ENCODE results near the gene TMEM131L. TPM values are rescaled to one million over a fixed set of nuclear protein-coding genes. Genes with fewer than 3 reads are reported as not detected.
"Not testable (repeated sequence)": the region's sequence is repeated elsewhere in the genome, so short reads cannot be mapped to it uniquely, and the experiment has no call there.

TMEM131L gene
- total RNA-seq, 2 experiments from 2014 or later: 37.6 to 41.6 TPM

DNA sequence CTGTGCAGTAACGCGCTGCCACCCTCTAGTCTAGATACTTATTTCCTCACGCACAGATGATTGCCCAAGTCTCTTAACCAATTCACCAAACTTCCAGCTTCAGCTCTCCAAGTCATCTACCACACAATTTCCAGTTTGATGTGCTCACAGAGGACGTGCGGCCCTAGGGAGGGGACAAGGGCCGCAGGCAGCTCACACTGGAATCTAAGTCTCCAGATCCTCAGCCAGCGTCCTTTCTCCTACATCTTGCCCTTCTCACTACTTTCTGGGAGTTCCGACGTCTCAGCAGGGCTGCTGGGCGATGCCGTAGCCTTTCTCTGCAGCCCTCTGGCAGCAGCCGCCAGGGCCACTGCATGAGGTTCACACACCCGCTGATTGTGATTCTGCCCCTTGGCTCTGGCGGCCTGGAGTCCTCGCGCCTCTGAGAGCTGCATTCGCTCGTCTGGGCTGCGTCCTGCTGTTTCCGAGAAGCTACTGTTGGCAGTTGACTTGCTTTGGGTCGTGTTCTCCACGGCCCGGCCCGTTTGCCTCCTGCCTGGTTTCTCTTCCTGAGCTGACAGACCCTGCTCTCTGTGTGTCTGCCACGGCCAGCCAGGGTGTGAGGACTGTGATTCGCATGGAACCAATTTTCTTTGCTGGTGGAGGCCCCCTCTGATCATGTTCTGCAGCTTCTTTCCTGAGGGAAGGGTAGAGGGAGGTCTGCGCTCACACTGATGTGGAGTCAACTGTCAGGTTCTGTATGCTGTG lies 14.1 kb upstream of the TMEM131L start:
- Mint-ChIP-seq H3K4me1 (ENCODE audit: low read depth) (peaks cover 25% of the 10 kb centered on the region), H3K9me3 (no peaks in the 10 kb centered on the region), H3K27me3 (ENCODE audit: low read depth) (no peaks in the 10 kb centered on the region), H3K36me3 (ENCODE audit: low read depth) (no peaks in the 10 kb centered on the region), H3K4me3 (no peak overlapping the region), H3K27ac (no peak overlapping the region)
- CTCF ChIA-PET: interaction anchor here (0.7 to 0.9 kb wide), 2 partner anchors 15 to 35 kb away, joined by 3 to 4 read pairs; partner anchors contain the start of gene TMEM131L
- no peak for DNase-seq
- intact Hi-C loops (cut with micrococcal nuclease): no loop called here

DNA sequence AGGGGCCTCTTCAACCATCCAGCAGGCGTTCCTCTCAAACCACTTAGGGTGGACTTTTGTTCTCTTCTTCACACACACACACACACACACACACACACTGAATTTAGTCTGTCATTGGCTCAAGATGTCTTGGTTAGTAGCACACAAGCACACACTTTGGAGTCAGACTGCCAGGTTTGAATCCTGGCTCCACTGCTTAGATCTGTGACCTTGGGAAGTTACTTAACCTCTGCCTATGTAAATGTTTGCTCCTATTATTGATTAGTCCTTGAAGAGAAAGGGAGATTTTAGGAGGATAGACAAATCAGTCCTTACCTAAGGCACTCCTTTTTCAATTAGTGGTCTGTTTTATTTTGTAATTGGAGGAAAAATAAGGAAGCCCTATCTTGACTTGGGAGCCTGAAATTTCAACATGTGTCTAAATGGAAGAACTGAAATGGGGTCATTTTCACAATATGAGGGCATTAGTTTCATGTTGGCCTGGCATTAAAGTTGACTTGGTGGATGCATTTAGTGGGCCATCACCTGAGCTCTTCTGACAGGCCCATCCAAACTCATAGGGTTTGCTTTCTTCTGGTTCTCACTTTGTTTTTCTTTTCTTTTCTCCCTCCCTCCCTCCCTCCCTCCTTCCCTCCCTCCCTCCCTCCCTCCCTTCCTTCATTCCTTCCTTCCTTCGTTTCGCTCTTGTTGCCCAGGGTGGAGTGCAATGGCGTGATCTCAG lies 13.3 kb upstream of the TMEM131L start:
- CTCF ChIA-PET: interaction anchor here (0.9 kb wide), 1 partner anchor 14 kb away, joined by 3 read pairs; the partner anchor contains the start of gene TMEM131L
- no peaks in the 10 kb centered on the region for H3K36me3 Mint-ChIP-seq (ENCODE audit: low read depth)
- DNase-seq: no peak
- intact Hi-C loops (cut with micrococcal nuclease): no loop called here
- no peak overlapping the region for H3K4me3 Mint-ChIP-seq
- H3K9me3 Mint-ChIP-seq: no peaks in the 10 kb centered on the region
- H3K4me1 Mint-ChIP-seq (ENCODE audit: low read depth): peaks cover 25% of the 10 kb centered on the region
- no peak overlapping the region for H3K27ac Mint-ChIP-seq
- no peaks in the 10 kb centered on the region for H3K27me3 Mint-ChIP-seq (ENCODE audit: low read depth)

DNA sequence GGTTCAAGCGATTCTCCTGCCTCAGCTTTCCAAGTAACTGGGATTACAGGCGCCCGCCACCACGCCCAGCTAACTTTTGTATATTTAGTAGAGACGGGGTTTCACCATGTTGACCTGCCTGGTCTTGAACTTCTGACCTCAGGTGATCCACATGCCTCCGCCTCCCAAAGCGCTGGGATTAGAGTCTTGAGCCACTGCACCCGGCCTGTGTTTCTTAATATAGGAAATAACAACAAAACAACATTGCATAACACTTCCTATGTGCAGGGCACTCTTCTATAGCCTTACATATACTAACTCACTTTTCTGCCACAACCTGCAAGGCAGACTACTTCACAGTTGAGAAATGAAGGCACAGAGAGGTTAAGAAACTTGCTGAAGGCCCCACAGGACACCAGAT lies 12.8 kb upstream of the TMEM131L start:
- intact Hi-C loops (cut with micrococcal nuclease): no loop called here
- Mint-ChIP-seq H3K4me1 (ENCODE audit: low read depth) (peaks cover 25% of the 10 kb centered on the region), H3K27ac (no peak overlapping the region), H3K27me3 (ENCODE audit: low read depth) (no peaks in the 10 kb centered on the region), H3K9me3 (no peaks in the 10 kb centered on the region), H3K4me3 (no peak overlapping the region), H3K36me3 (ENCODE audit: low read depth) (no peaks in the 10 kb centered on the region)
- CTCF ChIA-PET: interaction anchor here (3.3 kb wide), 1 partner anchor 12 kb away, joined by 17 read pairs; the partner anchor contains the start of gene TMEM131L
- no peak for DNase-seq

- intact Hi-C loops (cut with micrococcal nuclease): no loop called here
- Mint-ChIP-seq H3K27ac (no peak overlapping the region), H3K4me1 (ENCODE audit: low read depth) (no peaks in the 10 kb centered on the region), H3K27me3 (ENCODE audit: low read depth) (no peaks in the 10 kb centered on the region), H3K4me3 (no peak overlapping the region), H3K36me3 (ENCODE audit: low read depth) (no peaks in the 10 kb centered on the region), H3K9me3 (no peaks in the 10 kb centered on the region)
- DNase-seq: no peak
- CTCF ChIA-PET: interaction anchor here (1.8 kb wide), 1 partner anchor 12 kb away, joined by 7 read pairs; no protein-coding TSS in a partner anchor
These were observed 7.2 kb upstream of the TMEM131L start for GRCh38 chr4:153458969-153459368.

- DNase-seq; H3K9me3 Mint-ChIP-seq; H3K27me3 Mint-ChIP-seq (ENCODE audit: low read depth); CTCF ChIA-PET; H3K27ac Mint-ChIP-seq; intact Hi-C loops (cut with micrococcal nuclease); H3K36me3 Mint-ChIP-seq (ENCODE audit: low read depth); H3K4me3 Mint-ChIP-seq: not testable (repeated sequence)
- H3K4me1 Mint-ChIP-seq (ENCODE audit: low read depth): peaks cover 14% of the 10 kb centered on the region
These were observed 4.6 kb upstream of the TMEM131L start for GRCh38 chr4:153461549-153461948.

GRCh38 chr4:153464068-153464467 lies 2.1 kb upstream of the TMEM131L start:
- Mint-ChIP-seq H3K4me1 (ENCODE audit: low read depth) (peaks cover 14% of the 10 kb centered on the region), H3K27ac (no peak overlapping the region), H3K4me3 (no peak overlapping the region), H3K9me3 (no peaks in the 10 kb centered on the region), H3K27me3 (ENCODE audit: low read depth) (no peaks in the 10 kb centered on the region), H3K36me3 (ENCODE audit: low read depth) (peaks cover 13% of the 10 kb centered on the region)
- no peak for DNase-seq
- CTCF ChIA-PET: interaction anchor here (2.8 kb wide), 1 partner anchor 9 kb away, joined by 17 read pairs; no protein-coding TSS in a partner anchor
- intact Hi-C loops (cut with micrococcal nuclease): no loop called here

DNA sequence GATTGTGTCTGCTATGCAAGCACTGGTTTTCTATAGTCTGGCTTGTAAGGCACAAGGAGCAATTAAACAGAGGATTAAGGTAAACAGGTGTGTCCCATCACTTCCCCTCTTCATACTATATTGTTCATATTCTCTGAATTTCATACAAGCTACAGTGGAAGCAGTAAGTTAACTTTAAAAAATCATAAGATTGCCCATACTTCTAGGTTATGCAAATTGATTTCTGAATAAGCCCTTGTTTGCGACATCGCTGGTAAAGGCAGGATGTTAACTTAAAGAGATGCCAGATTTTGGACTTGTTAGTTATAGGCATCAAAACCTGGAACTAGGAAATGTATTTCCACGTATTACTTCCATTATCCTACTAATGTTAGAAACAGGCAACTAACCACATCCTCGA lies 1.0 kb upstream of the TMEM131L start:
- Mint-ChIP-seq H3K9me3 (no peaks in the 10 kb centered on the region), H3K27me3 (ENCODE audit: low read depth) (no peaks in the 10 kb centered on the region), H3K4me3 (peak overlapping the region; percentile 95), H3K4me1 (ENCODE audit: low read depth) (peaks cover 24% of the 10 kb centered on the region), H3K27ac (peak overlapping the region; percentile 37), H3K36me3 (ENCODE audit: low read depth) (peaks cover 22% of the 10 kb centered on the region)
- CTCF ChIA-PET: interaction anchor here (1.0 to 5.6 kb wide), 17 partner anchors 10 to 179 kb away, joined by 3 to 30 read pairs (median 4); no protein-coding TSS in a partner anchor
- DNase-seq: no peak
- intact Hi-C loops (cut with micrococcal nuclease): loop anchor here (1.0 kb wide), 1 partner anchor 15 kb away; no protein-coding TSS in a partner anchor

GRCh38 chr4:153465615-153466080 lies 512 bp upstream of the TMEM131L start:
- peak overlapping the region; percentile 88 for H3K27ac Mint-ChIP-seq
- H3K9me3 Mint-ChIP-seq: no peaks in the 10 kb centered on the region
- peaks cover 25% of the 10 kb centered on the region for H3K36me3 Mint-ChIP-seq (ENCODE audit: low read depth)
- CTCF ChIA-PET: interaction anchor here (0.6 to 5.6 kb wide), 23 partner anchors 10 to 178 kb away, joined by 3 to 30 read pairs (median 4); no protein-coding TSS in a partner anchor
- peaks cover 28% of the 10 kb centered on the region for H3K4me1 Mint-ChIP-seq (ENCODE audit: low read depth)
- intact Hi-C loops (cut with micrococcal nuclease): loop anchor here (1.0 kb wide), 1 partner anchor 15 kb away; no protein-coding TSS in a partner anchor
- peak overlapping the region; percentile 95 for H3K4me3 Mint-ChIP-seq
- DNase-seq: peak; percentile 67
- no peaks in the 10 kb centered on the region for H3K27me3 Mint-ChIP-seq (ENCODE audit: low read depth)

- peak; percentile 63 for DNase-seq
- peak overlapping the region; percentile 95 for H3K4me3 Mint-ChIP-seq
- intact Hi-C loops (cut with micrococcal nuclease): no loop called here
- H3K36me3 Mint-ChIP-seq (ENCODE audit: low read depth): peaks cover 37% of the 10 kb centered on the region
- peak overlapping the region; percentile 96 for H3K27ac Mint-ChIP-seq
- H3K27me3 Mint-ChIP-seq (ENCODE audit: low read depth): no peaks in the 10 kb centered on the region
- CTCF ChIA-PET: interaction anchor here (0.7 to 5.6 kb wide), 26 partner anchors 11 to 340 kb away, joined by 3 to 30 read pairs (median 5); no protein-coding TSS in a partner anchor
- no peaks in the 10 kb centered on the region for H3K9me3 Mint-ChIP-seq
- peaks cover 44% of the 10 kb centered on the region for H3K4me1 Mint-ChIP-seq (ENCODE audit: low read depth)
These were observed 1.1 kb downstream of the TMEM131L start for GRCh38 chr4:153466949-153467896.

GRCh38 chr4:153467897-153468262 lies 1.7 kb downstream of the TMEM131L start:
- Mint-ChIP-seq H3K27ac (peak overlapping the region; percentile 96), H3K36me3 (ENCODE audit: low read depth) (peaks cover 41% of the 10 kb centered on the region), H3K4me3 (peak overlapping the region; percentile 95), H3K4me1 (ENCODE audit: low read depth) (peaks cover 50% of the 10 kb centered on the region), H3K27me3 (ENCODE audit: low read depth) (no peaks in the 10 kb centered on the region), H3K9me3 (no peaks in the 10 kb centered on the region)
- intact Hi-C loops (cut with micrococcal nuclease): loop anchor here (1.0 to 2.0 kb wide), 5 partner anchors 35 to 315 kb away; no protein-coding TSS in a partner anchor
- DNase-seq: no peak
- CTCF ChIA-PET: interaction anchor here (0.7 to 5.6 kb wide), 20 partner anchors 11 to 341 kb away, joined by 3 to 30 read pairs (median 6); no protein-coding TSS in a partner anchor

DNA sequence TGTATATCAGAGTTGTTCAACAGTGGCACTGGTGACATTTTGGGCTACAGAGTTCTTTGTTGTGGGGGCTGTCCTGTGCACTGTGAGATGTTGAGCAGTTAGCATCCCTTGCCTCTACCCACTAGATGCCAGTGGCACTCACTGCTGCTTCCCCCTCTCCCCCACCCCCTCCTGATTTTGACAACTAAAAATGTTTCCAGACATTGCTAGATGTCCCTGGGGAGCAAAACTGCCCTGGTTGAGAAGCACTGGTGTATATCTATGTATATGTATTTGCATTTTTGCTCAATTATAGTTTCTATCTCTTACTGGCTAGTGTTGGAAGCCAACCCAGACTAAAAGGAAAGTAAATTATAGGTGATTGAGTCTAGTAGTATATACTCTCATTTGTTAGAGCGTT lies 2.4 kb downstream of the TMEM131L start:
- Mint-ChIP-seq H3K4me1 (ENCODE audit: low read depth) (peaks cover 57% of the 10 kb centered on the region), H3K9me3 (no peaks in the 10 kb centered on the region), H3K36me3 (ENCODE audit: low read depth) (peaks cover 46% of the 10 kb centered on the region), H3K27ac (peak overlapping the region; percentile 96), H3K27me3 (ENCODE audit: low read depth) (no peaks in the 10 kb centered on the region), H3K4me3 (peak overlapping the region; percentile 95)
- CTCF ChIA-PET: interaction anchor here (0.6 to 5.6 kb wide), 17 partner anchors 10 to 125 kb away, joined by 3 to 30 read pairs (median 7); no protein-coding TSS in a partner anchor
- intact Hi-C loops (cut with micrococcal nuclease): loop anchor here (1.0 to 2.0 kb wide), 5 partner anchors 35 to 316 kb away; no protein-coding TSS in a partner anchor
- peak; percentile 61 for DNase-seq
